HG03354 (cell line): ENCODE results near the gene RAI1.
A peak's percentile ranks its signal among the peaks of the same experiment; 100 is the strongest.
"Not testable (repeated sequence)": the region's sequence is repeated elsewhere in the genome, so short reads cannot be mapped to it uniquely, and the experiment has no call there.

Experiments used
- ATAC-seq: cut with Tn5 transposase; IDR thresholded peaks from one replicate; pipeline ENCODE4 v1.9.1; 2021; ENCODE audit warnings: mild to moderate bottlenecking; ENCODE audit not compliant: unreplicated experiment, poor library complexity, severe bottlenecking

RAI1 gene

GRCh38 chr17:17678063-17678699 lies 3.1 kb upstream of the RAI1 start:
- not testable (repeated sequence) for ATAC-seq

- no peak for ATAC-seq
These were observed 2.0 kb upstream of the RAI1 start for GRCh38 chr17:17679243-17679642.

GRCh38 chr17:17679748-17680147 lies 1.5 kb upstream of the RAI1 start:
- ATAC-seq, result no peak

GRCh38 chr17:17680477-17681186 lies 626 bp upstream of the RAI1 start:
- no peak for ATAC-seq

GRCh38 chr17:17681744-17682292 lies 560 bp downstream of the RAI1 start:
- peak; percentile 21 for ATAC-seq

- ATAC-seq, result peak; percentile 45
These were observed 1.1 kb downstream of the RAI1 start for GRCh38 chr17:17682293-17682736.

GRCh38 chr17:17682737-17683680 lies 1.8 kb downstream of the RAI1 start:
- peak; percentile 38 for ATAC-seq

- no peak for ATAC-seq
These were observed 2.6 kb downstream of the RAI1 start for GRCh38 chr17:17683710-17684365.

- ATAC-seq, result no peak
These were observed 3.9 kb downstream of the RAI1 start for GRCh38 chr17:17684906-17685774.

- ATAC-seq, result no peak
These were observed 4.6 kb downstream of the RAI1 start for GRCh38 chr17:17685775-17686291.

GRCh38 chr17:17689312-17689711 lies 8.1 kb downstream of the RAI1 start:
- no peak for ATAC-seq

GRCh38 chr17:17690233-17690632 lies 9.0 kb downstream of the RAI1 start:
- ATAC-seq, result not testable (repeated sequence)

- ATAC-seq, result peak; percentile 42
These were observed 10.4 kb downstream of the RAI1 start for GRCh38 chr17:17691468-17692263.

GRCh38 chr17:17692353-17693252 lies 11.3 kb downstream of the RAI1 start:
- ATAC-seq, result no peak

GRCh38 chr17:17693253-17694168 lies 12.3 kb downstream of the RAI1 start:
- ATAC-seq, result no peak
